ENCODE measurements around the gene FAHD1. TPM values are rescaled to one million over a fixed set of nuclear protein-coding genes. Genes with fewer than 3 reads are reported as not detected.
"Not testable (repeated sequence)": the region's sequence is repeated elsewhere in the genome, so short reads cannot be mapped to it uniquely, and the experiment has no call there.

The FAHD1 gene
- polyA plus RNA-seq, 3 donors: 36.6 to 50.7 (median 48.3) TPM

DNA sequence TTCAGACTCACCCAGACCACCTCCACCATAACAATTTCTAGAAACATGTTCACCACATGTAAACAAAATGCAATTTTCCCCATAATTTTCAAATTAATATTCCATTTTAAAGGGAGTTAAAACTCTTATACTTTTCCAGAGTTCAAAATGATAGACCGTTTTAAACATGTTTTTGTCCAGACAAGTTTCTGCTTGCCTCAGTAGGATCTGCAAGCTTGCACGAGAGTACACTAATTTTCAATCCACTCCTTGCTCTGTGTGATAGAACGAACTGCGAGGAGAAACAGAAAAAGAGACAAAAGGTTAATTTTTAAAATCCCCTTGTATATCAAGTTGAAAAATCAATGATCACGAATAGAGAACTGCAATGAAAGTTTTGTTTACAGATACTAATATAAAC, 7.1 kb downstream of the FAHD1 start:
- DNase-seq (ENCODE audit: low read depth in 3 of 3, low spot score in 2 of 3): no peak

DNA sequence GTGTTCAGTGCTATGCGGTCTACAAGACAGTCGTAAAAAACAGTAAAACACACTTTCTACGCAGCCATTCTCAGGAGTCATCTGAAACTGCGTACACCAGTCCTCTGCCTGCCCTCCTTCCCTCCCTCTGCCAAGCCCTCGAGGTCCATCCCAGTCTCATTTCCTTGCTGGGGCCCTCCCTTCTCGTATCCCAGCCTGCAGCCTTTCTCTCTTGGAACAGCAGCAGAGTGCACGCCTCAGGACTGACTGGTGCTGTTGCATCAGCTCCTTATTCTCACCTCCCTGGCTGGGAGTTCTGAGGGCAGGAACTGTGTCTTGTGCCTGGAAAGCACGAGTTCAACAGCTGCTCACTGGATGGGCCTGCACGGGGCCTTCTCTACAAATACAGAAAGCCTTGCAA, 12.5 kb downstream of the FAHD1 start:
- DNase-seq (ENCODE audit: low read depth in 3 of 3, low spot score in 2 of 3): no peak

DNA sequence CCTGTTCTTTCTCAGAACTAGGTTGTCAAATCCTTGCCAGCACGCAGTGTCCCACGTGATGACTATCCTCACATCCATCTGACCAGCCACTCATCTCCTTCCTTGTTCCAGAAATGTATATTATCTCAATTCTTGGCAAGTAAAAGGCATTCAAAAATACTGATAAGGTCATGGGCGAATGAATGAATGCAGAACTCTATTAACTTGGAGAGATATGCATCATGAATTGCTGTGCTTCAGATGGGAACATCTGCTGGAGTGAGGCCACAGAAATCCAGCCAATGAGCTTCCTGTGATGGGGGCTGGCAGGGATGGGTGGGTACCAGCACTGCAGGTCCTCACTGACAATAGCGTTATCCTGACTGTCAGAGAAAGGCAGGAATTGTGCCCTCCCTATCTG, 19.0 kb downstream of the FAHD1 start:
- DNase-seq (ENCODE audit: low read depth in 3 of 3, low spot score in 2 of 3): no peak

DNA sequence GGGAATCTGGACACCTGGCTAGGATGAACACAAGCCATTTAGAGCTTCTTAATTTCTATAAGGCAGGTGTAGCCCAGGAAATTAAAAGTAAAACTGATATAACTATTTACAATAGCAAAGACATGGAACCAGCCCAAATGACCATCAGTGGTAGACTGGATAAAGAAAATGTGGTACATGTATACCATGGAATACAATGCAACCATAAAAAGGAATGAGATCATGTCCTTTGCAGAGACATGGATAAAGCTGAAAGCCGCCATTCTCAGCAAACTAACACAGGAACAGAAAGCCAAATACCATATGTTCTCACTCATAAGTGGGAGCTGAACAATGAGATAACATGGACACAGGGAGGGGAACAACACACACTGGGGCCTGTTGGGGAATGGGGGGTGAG, 19.4 kb downstream of the FAHD1 start:
- DNase-seq (ENCODE audit: low read depth in 3 of 3, low spot score in 2 of 3): no peak

DNA sequence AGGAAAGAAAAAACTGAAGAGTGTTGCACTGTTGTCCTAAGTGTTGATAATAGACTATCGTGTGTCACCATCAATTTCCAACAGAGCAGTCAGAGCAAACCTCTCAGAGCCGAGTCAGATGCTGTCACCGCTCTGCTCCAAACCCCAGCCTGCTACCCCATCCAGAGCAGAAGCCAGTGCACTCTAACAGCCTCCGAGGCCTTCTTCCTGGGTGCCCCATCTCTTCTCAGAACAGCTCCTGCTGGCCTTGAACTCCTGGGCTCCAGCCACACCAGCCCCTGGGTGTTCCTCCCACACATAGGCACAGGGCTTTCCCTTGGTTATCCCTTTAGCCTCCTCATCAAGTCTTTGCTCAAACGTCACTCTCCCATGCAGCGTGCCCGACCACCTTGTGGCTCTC, 24.0 kb downstream of the FAHD1 start:
- DNase-seq (ENCODE audit: low read depth in 3 of 3, low spot score in 2 of 3): no peak

DNA sequence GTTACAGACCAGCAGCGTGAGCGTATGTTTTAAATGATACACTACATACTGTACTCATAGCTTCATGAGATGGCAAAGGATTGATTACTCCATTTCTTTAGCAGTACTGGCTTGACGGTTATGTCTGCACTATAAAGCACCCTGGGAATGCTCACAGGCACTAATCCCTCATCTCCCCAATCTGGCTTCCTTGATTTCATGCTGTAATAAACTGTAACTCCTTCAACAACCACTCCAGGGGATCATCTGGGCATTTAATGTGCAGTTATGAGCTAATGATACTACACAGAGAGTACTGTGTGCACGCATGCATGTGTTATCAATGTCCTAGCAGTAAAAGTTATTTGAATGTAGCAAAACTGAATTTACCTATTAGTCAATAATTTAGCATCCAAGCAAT, 24.8 kb downstream of the FAHD1 start:
- no peak for DNase-seq (ENCODE audit: low read depth in 3 of 3, low spot score in 2 of 3)

DNA sequence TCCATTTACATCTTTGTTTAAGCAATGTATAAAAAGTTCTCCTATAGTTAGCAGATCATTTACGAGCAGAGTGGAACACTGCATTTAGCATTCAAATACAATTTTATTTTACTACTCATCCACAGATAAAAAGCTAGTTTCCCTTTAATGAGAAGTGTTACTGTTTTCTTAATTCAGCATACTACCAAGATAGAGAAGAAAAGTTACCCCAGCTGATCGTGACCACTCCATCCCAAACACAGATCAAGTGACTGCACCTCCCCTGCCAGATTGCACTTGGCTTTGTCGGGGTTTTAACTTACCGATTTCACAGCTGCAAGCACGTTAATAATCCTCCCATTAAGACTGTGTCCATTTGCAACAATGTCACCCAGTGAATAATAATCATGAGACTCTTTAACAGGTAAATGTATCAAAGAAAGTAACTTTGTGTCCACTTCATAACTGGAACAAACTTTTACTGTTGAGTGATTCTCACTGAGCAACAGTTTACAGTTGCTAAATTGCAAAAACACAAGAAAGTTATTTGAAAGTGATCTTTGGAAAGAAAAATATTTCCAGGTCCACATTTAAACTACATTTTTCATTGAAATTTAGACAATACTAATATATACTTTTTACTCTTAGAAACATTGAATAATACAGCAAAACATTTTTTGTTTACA, 30.6 kb downstream of the FAHD1 start:
- DNase-seq (ENCODE audit: low read depth in 3 of 3, low spot score in 2 of 3): no peak

DNA sequence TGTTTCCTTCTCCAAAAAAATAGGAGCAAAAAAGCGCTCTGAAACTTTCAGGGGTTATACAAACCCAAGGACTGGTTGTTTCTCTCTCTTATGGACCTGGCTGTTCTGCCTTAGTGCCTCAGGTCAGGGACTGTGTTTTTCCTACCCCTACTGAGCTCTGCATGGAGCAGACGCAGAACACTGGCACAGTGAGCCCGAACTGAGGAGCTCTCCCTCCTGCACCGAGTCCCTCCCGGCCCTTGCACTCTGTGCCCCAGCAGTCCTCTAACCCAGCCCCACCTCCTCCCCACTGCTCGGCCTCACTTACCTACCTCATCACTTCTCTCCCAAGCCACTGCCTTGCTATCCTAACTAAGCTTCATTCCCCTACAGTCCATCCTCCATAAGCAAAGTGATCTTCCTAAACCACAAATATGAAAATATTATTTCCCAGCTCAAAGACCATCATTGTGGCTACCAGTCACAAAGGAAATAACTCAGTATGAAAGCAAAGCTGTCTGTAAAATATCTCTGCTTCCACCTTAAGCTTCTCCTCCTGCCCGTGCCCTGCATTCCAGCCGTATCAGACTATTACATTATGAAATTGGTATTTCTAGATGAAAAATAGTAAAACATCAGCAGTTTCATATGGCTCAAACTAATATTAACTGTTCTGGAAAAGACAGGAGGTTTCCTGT, 31.3 kb downstream of the FAHD1 start:
- no peak for DNase-seq (ENCODE audit: low read depth in 3 of 3, low spot score in 2 of 3)

DNA sequence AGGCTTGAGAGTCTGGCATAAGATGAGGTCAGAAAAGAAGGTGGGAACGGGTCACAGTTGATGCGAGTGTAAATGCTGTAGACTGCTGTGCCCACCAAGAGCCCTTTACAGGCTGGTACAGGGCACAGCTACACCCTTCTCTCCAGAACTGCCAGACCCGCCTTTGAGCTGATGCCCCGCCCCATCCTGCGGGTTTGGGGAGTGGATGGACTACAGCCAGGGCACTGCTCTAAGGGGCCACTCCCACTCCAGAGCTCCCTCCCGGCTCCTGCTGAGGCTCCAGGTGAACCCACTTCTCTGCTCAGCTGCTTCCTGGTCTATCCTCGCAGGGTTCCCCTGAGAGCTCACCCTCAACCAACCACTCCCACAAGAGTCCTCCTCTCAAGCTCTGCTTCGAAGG, 32.6 kb downstream of the FAHD1 start:
- no peak for DNase-seq (ENCODE audit: low read depth in 3 of 3, low spot score in 2 of 3)

DNA sequence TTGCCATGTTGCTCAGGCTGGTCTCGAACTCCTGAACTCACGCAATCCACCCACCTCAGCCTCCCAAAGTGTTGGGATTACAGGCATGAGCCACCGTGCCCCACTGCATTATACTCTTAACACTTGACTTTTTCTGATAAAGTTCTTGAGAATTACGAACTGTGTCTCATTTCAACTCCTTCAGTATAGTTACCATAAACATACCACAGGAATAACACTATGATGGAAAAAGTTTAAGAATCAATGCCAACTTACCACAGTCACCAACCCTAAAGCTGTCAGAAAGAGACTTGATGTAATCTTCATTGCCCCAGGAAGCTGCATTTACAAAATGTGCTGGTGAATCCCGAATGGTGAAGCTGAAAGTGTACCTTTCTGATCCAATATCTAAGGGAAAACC, 34.7 kb downstream of the FAHD1 start:
- no peak for DNase-seq (ENCODE audit: low read depth in 3 of 3, low spot score in 2 of 3)

DNA sequence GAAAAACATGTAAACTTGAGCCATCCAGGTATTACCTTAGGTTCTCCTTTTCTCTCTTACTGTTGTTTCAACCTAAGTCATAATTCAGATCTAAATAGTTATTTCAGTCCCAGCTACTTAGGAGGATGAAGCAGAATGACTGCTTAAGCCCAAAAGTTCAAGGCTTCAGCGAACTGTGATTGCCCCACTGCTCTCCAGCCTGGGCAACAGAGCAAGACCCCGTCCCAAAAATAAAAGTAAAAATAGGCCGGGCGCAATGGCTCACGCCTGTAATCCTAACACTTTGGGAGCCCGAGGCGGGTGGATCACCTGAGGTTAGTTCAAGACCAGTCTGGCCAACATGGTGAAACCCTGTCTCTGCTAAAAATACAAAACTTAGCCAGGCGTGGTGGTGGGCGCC, 35.4 kb downstream of the FAHD1 start:
- no peak for DNase-seq (ENCODE audit: low read depth in 3 of 3, low spot score in 2 of 3)

DNA sequence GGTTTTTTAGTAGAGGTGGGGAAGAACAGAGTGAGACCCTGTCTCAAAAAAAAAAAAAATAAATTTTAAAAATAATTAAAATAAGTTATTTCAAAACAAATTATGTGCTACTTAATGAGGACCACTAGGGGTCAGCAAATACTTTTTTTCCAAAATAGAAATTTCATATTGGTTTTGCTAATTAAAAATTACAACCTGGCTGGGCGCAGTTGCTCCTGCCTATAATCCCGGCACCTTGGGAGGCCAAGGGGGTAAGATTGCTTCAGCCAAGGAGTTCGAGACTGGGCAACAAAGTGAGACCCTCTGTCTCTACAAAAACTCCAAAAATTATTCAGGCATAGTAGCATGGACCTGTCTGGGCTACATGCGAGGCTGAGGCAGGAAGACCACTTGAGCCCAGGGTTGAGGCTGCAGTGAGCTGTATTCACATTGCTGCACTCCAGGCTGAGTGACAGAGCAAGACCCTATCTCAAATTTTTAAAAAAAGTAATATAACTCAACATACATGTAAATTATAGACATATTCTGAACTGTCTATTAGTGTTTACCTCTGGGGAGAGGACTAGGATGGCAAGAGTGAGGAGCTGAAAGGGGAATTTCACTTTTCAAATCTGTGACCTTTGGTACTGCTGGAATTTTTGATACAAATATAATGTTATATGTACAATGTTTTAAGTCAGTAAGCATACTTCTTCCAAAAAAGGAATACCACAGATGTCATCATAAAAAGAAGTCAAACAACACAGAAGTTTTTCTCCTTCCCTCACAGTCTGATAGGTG, 36.9 kb downstream of the FAHD1 start:
- DNase-seq (ENCODE audit: low read depth in 3 of 3, low spot score in 2 of 3): peak in 1 of 3 donors; percentile 31

DNA sequence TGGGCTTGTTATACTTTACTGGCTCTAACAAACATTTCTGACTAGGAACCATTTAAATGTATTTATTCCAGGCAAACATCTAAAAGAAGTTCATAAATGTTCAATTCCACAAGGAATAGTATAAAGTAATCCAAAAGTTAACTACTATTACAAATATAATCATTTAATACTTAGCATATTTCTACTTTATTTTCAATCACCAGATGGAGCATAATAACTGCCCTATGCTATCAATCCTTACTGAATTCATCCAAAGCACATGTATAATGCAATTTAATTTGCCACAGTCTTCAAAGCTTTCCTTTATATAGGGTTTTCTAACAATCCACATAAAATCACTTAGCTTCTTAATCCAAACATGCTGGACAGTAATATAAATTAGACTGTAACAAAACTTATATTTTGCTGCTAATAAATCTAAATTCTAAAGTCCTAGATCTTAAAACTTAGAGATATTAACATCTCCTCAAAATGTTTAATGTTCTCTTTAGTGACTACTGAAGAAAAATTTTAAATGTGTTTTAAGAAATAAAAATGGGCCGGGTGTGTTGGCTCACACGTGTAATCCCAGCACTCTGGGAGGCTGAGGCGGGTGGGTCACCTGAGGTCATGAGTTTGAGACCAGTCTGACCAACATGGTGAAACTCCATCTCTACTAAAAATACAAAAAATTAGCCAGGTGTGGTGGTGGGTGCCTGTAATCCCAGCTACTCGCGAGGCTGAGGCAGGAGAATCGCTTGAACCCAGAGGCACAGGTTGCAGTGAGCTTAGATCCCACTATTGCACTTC, 39.1 kb downstream of the FAHD1 start:
- DNase-seq (ENCODE audit: low read depth in 3 of 3, low spot score in 2 of 3): no peak

DNA sequence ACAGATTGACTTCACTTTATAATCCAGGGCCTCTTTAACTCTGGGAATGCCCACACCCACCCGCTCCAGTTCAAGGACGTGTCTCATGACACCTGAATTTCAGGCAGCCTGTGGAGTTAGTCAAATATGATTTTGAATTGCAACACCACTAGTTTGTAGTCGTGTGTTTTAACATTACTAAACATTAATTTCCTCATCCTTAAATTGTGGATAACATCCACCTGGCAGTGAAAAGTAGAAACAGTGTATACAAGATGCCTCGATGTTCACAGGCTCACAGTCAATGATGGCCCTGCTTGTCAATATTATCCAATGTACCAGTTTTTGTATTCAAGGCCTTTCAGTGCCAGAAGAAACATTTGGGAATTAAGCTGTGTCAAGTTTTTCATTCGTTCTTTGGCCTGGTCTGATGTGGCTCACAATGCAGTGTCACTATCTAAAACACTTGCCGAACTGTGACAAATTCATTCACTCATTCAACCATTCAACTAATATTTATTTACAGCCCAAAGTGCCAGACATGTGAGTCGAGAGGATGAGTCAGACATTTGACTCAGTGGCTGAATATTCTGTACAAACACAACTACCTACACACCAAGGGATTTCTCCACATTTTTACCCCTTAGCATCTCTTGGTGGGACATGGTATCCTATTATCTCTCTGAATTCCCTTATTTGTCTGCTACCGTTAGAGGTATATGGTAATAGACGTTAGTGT, 43.5 kb downstream of the FAHD1 start:
- no peak for DNase-seq (ENCODE audit: low read depth in 3 of 3, low spot score in 2 of 3)

DNA sequence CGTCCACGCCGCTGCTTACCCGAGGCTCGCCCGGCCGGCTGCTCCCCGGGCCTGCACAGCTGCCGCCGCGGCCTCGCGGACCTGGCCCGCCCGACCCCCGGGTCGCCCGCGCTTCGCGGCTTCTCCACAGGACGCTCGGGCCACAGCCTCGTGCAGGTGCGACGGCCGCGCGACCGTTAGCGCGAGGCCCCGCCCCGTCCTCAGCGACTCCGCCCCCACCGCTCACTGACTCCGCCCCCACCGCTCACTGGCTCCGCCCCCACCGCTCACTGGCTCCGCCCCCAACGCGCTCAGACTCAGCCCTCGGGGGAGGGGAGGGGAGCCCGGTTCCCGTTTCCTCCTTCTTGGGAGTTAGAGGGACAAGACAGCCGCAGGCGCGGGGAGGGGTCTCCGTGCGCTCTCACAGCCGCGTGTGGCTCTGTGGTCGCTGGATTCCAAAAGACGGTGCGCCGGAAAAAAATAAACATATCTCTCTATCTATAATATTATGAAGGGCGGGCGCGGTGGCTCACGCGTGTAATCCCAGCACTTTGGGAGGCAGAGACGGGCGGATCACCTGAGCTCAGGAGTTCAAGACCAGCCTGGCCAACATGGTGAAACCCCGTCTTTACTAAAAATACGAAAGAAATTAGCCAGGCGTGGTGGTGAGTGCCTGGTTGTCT, 45.1 kb downstream of the FAHD1 start, which contains the start of gene MEIOB:
Gene MEIOB, minus strand, starts transcription at position 191 of the 662 bp plus-strand sequence. CDS start 3,989 bp downstream, outside the sequence.
- no peak for DNase-seq (ENCODE audit: low read depth in 3 of 3, low spot score in 2 of 3)

DNA sequence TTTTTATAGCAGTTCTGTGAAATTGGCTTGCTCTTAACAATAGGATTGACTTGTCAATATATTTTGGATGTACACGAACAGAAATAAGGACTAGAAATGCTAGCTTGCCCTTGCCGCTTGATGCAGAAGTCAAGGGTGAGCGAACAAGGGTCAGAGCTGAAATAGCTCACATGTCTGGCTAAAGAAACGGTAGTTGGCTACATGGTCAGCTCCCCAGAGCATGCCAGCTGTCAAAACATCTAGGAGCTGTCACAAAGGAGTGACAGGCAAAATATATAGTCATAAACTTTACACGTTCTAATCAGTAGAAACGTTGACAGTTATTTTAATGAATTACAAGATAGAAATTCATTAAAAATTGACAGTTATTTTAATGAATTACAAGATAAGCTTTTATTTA, 47.8 kb downstream of the FAHD1 start:
- DNase-seq (ENCODE audit: low read depth in 3 of 3, low spot score in 2 of 3): no peak

DNA sequence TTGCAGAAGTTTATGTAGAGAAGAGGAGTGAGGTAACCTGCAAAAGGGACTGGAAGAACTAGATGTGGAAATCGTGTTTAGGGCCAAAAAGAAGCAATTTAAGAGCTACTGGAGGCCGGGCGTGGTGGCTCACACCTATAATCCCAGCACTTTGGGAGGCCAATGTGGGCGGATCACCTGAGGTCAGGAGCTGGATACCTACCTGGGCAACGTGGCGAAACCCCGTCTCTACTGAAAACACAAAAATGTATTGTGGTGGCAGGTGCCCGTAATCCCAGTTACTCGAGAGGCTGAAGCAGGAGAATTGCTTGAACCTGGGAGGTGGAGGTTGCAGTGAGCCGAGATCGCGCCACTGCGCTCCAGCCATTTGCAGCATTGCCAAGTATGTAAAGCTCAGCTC, 49.1 kb downstream of the FAHD1 start:
- not testable (repeated sequence) for DNase-seq (ENCODE audit: low read depth in 3 of 3, low spot score in 2 of 3)

DNA sequence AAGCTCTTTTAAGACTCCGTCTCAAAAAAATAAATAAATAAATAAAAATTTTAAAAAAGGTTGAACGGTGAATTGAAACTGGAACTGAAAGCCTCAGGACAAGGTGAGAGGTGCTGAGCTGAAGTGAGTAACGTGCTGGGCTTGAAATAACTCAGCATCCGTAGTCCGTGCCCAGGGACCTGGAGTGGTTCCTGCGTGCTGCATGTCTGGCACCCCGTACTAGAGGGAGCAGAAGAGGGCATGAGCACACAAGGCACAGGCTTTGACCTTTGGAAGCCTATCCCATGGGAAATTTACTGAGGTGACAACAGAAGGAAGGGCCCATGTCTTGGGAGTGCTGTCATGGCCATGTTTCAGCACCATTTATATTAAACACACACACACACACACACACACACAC, 49.5 kb downstream of the FAHD1 start:
- DNase-seq (ENCODE audit: low read depth in 3 of 3, low spot score in 2 of 3): no peak

DNA sequence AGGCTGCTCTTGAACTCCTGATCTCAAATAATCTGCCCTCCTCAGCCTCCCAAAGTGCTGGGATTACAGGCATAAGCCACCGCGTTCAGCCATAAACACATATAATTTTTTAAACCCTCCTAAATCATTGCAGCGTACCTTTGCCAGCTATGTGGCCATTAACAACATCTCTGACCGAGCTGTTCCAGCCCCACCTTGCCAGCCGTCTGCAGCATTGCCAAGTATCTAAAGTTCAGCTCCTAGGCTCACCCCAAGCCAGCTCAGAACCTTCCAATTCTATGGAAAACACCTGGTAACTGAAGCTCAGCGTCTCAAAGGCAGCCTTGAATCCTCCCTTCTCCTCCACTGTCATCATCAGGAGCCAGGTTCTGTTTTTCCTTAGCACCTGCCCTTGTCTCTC, 50.1 kb downstream of the FAHD1 start:
- no peak for DNase-seq (ENCODE audit: low read depth in 3 of 3, low spot score in 2 of 3)

DNA sequence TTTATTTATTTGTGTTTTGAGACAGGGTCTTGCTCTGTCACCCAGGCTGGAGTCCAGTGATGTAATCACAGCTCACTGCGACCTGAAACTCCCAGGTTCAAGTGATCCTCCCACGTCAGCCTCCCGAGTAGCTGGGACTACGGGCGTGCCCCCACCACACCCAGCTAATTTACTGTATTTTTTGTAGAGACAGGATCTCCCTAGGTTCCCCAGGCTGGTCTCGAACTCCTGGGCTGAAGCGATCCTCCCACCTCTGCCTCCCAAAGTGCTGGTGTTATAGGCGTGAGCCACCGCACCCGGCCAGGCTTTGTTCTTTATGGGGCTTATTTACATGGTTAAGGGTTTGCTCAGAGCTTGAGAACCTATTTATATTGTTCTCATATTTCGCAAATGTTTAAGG, 50.8 kb downstream of the FAHD1 start:
- DNase-seq (ENCODE audit: low read depth in 3 of 3, low spot score in 2 of 3): no peak
